K562 (cell line): ENCODE results near the gene KCNK3. TPM values are rescaled to one million over a fixed set of nuclear protein-coding genes. Genes with fewer than 3 reads are reported as not detected.

Source experiments
- ATAC-seq: fragments of 200-7000 bp; cut with Tn5 transposase; 3 replicates; pipeline ENCODE4 v1.9.1; 2020; ENCODE audit warnings: moderate library complexity
- BruUV-seq: library from RNA; stranded (reverse); fragments of 400-500 nt; replicated peaks from 2 replicates; lab custom pipeline; 2021; lab: Mats Ljungman, UMichigan
- CTCF ChIA-PET: fragments of 300-600 bp; formaldehyde crosslinking; extraction: SDS; loops from one replicate; lab custom pipeline; 2021; ENCODE audit warnings: low intra/inter-chr PET ratio; lab: Yijun Ruan, JAX
- POLR2A ChIA-PET: fragments of 300-600, 350-650 bp; sonication (Branson Sonifier 250); formaldehyde crosslinking; extraction: SDS; loops from one replicate; lab custom pipeline; 2021; ENCODE audit warnings: antibody characterized with exemption, inconsistent platforms; lab: Yijun Ruan, JAX
- DNase-seq, 4 experiments: peaks; one replicate each; pipeline versions ENCODE4 v3.0.0 to v3.0.0-alpha.2; 2011 to 2018; ENCODE audit warnings: low spot score in 3 of 4, mixed read lengths in 3 of 4; ENCODE audit errors: extremely low read depth in 1 of 4
- FAIRE-seq: peaks from 2 replicates; lab custom pipeline; 2011; peaks lifted over from hg19 to GRCh38; lab: Jason Lieb, UNC
- H2AFZ ChIP-seq: 2 replicates; pipeline ENCODE4 v1.6.0; 2011; ENCODE audit warnings: low read depth, low read length, control low read depth, inconsistent platforms
- H3K27ac ChIP-seq: fragments of 200-600 bp; 3 replicates; pipeline ENCODE4 v1.8.0; 2011; ENCODE audit warnings: low read depth, mild to moderate bottlenecking, control low read depth, inconsistent platforms, low read length, moderate library complexity, mixed read lengths; ENCODE audit errors: extremely low read depth
- H3K27me3 ChIP-seq, 2 experiments: fragments of 300-600 bp in 1 of 2; 2 replicates in 1 of 2; 3 replicates in 1 of 2; pipeline versions ENCODE4 v1.6.0 to v1.8.0; 2011; ENCODE audit warnings: inconsistent platforms in 2 of 2, low read length in 2 of 2, mild to moderate bottlenecking in 1 of 2, mixed read lengths in 1 of 2, moderate library complexity in 1 of 2; ENCODE audit not compliant: control insufficient read depth in 2 of 2, insufficient read depth in 2 of 2
- H3K36me3 ChIP-seq: fragments of 300-600 bp; 3 replicates; pipeline ENCODE4 v1.8.0; 2011; ENCODE audit warnings: mild to moderate bottlenecking, low read length, inconsistent platforms; ENCODE audit not compliant: control insufficient read depth, insufficient read depth
- H3K4me1 ChIP-seq, 2 experiments: fragments of 200-600 bp in 1 of 2; replicated peaks in 1 of 2; 2 replicates in 1 of 2; 3 replicates in 1 of 2; pipeline versions ENCODE4 v1.5.1 to v1.8.0; 2011; ENCODE audit warnings: inconsistent platforms in 2 of 2, low read length in 2 of 2, mild to moderate bottlenecking in 1 of 2, mixed read lengths in 1 of 2, moderate library complexity in 1 of 2; ENCODE audit not compliant: control insufficient read depth in 2 of 2, insufficient read depth in 2 of 2
- H3K4me2 ChIP-seq: 2 replicates; pipeline ENCODE4 v1.6.1; 2011; ENCODE audit warnings: low read length, control low read depth, inconsistent platforms, mixed read lengths; ENCODE audit not compliant: insufficient read depth
- H3K4me3 ChIP-seq: fragments of 200-600 bp; sonication (generic), shearing (Covaris generic); 2 replicates; pipeline ENCODE4 v1.5.1; 2016; ENCODE audit warnings: control low read depth, inconsistent platforms
- H3K79me2 ChIP-seq: fragments of 200-600 bp; 3 replicates; pipeline ENCODE4 v1.8.0; 2011; ENCODE audit warnings: low read length, inconsistent platforms; ENCODE audit not compliant: control insufficient read depth, insufficient read depth
- H3K9ac ChIP-seq, 2 experiments: 2 replicates each; pipeline versions ENCODE4 v1.6.0 to v1.6.1; 2011; ENCODE audit warnings: low read depth in 2 of 2, low read length in 2 of 2, control low read depth in 1 of 2, inconsistent platforms in 1 of 2, mild to moderate bottlenecking in 1 of 2, mixed read lengths in 1 of 2; ENCODE audit not compliant: insufficient read depth in 1 of 2
- H3K9me1 ChIP-seq: one replicate; pipeline ENCODE4 v1.6.0; 2011; ENCODE audit warnings: inconsistent platforms, mild to moderate bottlenecking, low read length, moderate library complexity; ENCODE audit not compliant: control insufficient read depth, insufficient read depth
- H3K9me3 ChIP-seq: replicated peaks from 2 replicates; pipeline ENCODE4 v1.5.1; 2011; ENCODE audit warnings: low read depth, low read length, inconsistent platforms; ENCODE audit not compliant: control insufficient read depth, insufficient read depth
- H4K20me1 ChIP-seq: replicated peaks from 2 replicates; pipeline ENCODE4 v1.6.1; 2011; ENCODE audit warnings: low read length, inconsistent platforms, mixed read lengths; ENCODE audit not compliant: control insufficient read depth, insufficient read depth
- BRF1 ChIP-seq: IDR thresholded peaks from 3 replicates; pipeline ENCODE4 v1.6.1; 2011; ENCODE audit warnings: borderline replicate concordance, mild to moderate bottlenecking; ENCODE audit not compliant: insufficient read length; ENCODE audit errors: extremely low read depth
- HINFP ChIP-seq: fragments of 450-650 bp; conservative IDR thresholded peaks from 2 replicates; pipeline ENCODE4 v1.6.1; 2016; ENCODE audit warnings: missing genetic modification characterization, low read depth, mild to moderate bottlenecking, control low read depth, missing compliant biosample characterization
- JUN ChIP-seq, 2 experiments: sonication (generic) in 1 of 2; formaldehyde crosslinking in 1 of 2; IDR thresholded peaks; 2 replicates each; pipeline versions ENCODE4 v1.6.1 to v1.8.0; 2012 to 2022; ENCODE audit warnings: borderline replicate concordance in 2 of 2, mild to moderate bottlenecking in 2 of 2, improper control_type of control experiment in 1 of 2, low read depth in 1 of 2, low read length in 1 of 2, missing genetic modification reagents in 1 of 2
- ZNF140 ChIP-seq: fragments of 250-450 bp; sonication (Bioruptor Pico); IDR thresholded peaks from 2 replicates; pipeline ENCODE4 v1.8.0; 2021; ENCODE audit warnings: moderate library complexity, mild to moderate bottlenecking, inconsistent platforms
- WGBS: fragments of 100-300 bp; shearing (Covaris generic); methylation state at CpG from one replicate; pipeline ENCODE4 v1.1.6; 2016; ENCODE audit warnings: low coverage, mixed read lengths; ENCODE audit not compliant: insufficient coverage; ENCODE audit errors: missing lambda C conversion rate; 5-methylcytosine and 5-hydroxymethylcytosine counted together
- in situ Hi-C: fragments of 300-500 bp; cut with MboI; formaldehyde crosslinking; loops from 4 replicates; pipeline ENCODE4 v1.15.0; 2018; ENCODE audit warnings: inconsistent platforms, mixed read lengths
- intact Hi-C: fragments of 100-400 bp; cut with micrococcal nuclease; formaldehyde crosslinking; loops from 2 replicates; pipeline ENCODE4 v1.14.2; 2022
- polyA plus RNA-seq, 8 experiments: library from polyadenylated mRNA; depleted of rRNA in 4 of 8; stranded (reverse) in 5 of 8; unstranded in 3 of 8; fragments of >200 nt; fragmentation: Nextera tagmentation in 2 of 8; fragmentation: Illumina TruSeq in 1 of 8; extraction: Ambion mirVana in 2 of 8; extraction: Trizol in 1 of 8; gene quantifications; 2 replicates each; pipeline versions ENCODE4 v1.2.1 to v1.2.3, GENCODE V29; 2011 to 2014; ENCODE audit warnings: inconsistent platforms in 1 of 8, missing spikeins in 1 of 8
- total RNA-seq, 7 experiments: library from RNA; depleted of rRNA in 6 of 7; stranded (reverse); fragments of >200 nt in 6 of 7; fragmentation: Illumina TruSeq in 2 of 7; extraction: Trizol in 2 of 7; gene quantifications; 2 replicates each; pipeline versions ENCODE4 v1.2.1 to v1.2.3, GENCODE V29; 2011 to 2021; ENCODE audit warnings: low replicate concordance in 1 of 7
- TF ChIP-seq, protein P1 (sequence below): IDR thresholded peaks from 2 replicates; pipeline ENCODE4 v1.6.1; 2011; ENCODE audit not compliant: insufficient read length; ENCODE audit errors: extremely low read depth

Gene KCNK3
- total and polyA plus RNA-seq, 9 of the 15 experiments (the other 6 are each of a cell fraction or from before 2014, with no cell fraction given), result 0.01 to 0.20 (median 0.07) TPM; not detected in 5

DNA sequence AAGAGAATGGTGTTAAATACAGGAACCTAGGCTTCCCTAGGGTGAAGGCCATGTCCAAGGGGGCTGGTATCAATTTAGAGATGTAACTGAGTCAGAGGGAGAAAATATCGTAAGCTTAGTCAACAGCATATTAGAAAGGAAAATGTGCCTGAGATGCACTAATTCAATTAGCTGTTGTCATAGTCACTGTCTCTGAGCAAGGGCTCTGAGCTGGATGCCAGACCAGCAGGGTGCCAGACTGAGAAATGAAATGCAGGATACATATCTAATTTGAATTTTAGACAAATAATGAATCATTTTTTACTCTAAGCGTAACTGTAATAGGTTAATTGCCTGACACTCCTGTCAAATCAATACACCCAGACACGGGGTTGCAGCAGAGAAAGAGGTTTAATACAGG is 60.1 kb downstream of the KCNK3 start:
- DNase-seq (no peak), ATAC-seq (no peak), FAIRE-seq (no peak)
- intact Hi-C loops (no loop called here), in situ Hi-C loops (no loop called here)
- no peak overlapping the region for H3K27ac ChIP-seq
- POLR2A ChIA-PET, result interaction anchor here (0.8 to 0.9 kb wide), 3 partner anchors 34 to 199 kb away, joined by 3 to 7 read pairs (median 5); no protein-coding TSS in a partner anchor
- no peak overlapping the region for H3K9ac ChIP-seq
- H3K4me2 ChIP-seq, result no peak overlapping the region
- no TSS peak for BruUV-seq
- 86% methylated on average over 3 of the region's 3 CpGs for WGBS
- H2AFZ ChIP-seq, result no peak overlapping the region
- H3K9me3 ChIP-seq, result no peaks in the 10 kb centered on the region
- no peaks in the 10 kb centered on the region for H3K9me1 ChIP-seq
- peaks cover 17 to 32% of the 10 kb centered on the region in 2 experiments for H3K4me1 ChIP-seq
- no peaks in the 10 kb centered on the region for H4K20me1 ChIP-seq
- no peak overlapping the region for H3K4me3 ChIP-seq
- no peaks in the 10 kb centered on the region; the same call in 2 of the 3 replicates for H3K36me3 ChIP-seq
- TF ChIP-seq BRF1 (no peak), HINFP (tag) (no peak), ZNF140 (CRISPR knock-in tag) (no peak), JUN (IDR thresholded peaks at IDR 0.05; ENCODE audit: borderline replicate concordance, low read depth, low read length) (no peak), JUN (CRISPR knock-in tag; IDR thresholded peaks at IDR 0.05; ENCODE audit: borderline replicate concordance) (no peak)
- TF ChIP-seq, protein P1, sequence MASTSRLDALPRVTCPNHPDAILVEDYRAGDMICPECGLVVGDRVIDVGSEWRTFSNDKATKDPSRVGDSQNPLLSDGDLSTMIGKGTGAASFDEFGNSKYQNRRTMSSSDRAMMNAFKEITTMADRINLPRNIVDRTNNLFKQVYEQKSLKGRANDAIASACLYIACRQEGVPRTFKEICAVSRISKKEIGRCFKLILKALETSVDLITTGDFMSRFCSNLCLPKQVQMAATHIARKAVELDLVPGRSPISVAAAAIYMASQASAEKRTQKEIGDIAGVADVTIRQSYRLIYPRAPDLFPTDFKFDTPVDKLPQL, result no peak
- CTCF ChIA-PET, result no interaction called here
- H3K79me2 ChIP-seq, result no peaks in the 10 kb centered on the region
- H3K27me3 ChIP-seq, result no peaks in the 10 kb centered on the region
